ENCODE results near the gene UBE2I.
A peak's percentile ranks its signal among the peaks of the same experiment; 100 is the strongest.

The UBE2I gene

DNA sequence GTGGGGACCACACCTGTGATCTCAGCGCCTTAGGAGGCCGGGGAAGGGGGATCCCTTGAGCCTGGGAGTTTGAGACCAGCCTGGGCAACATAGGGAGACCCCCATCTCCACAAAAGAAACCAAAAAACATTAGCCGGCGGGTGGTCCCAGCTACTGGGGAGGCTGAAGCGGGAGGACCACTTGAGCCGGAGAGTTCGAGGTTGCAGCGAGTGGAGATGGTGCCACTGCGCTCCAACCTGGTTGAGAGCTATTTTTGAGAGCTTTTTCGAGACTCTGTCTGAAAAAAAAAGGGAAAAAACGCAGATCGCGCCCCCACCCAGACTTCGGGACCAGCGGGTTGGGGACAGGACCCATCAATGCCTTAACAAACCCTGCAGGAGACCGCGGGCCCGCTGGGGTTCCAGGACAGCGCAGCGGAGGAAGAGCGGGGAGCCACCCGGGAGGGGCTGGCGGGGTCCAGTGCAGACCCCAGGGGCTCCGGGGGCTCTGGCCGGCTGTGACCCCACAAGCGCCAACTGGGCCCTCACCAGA is 23.2 kb downstream of the UBE2I start:
- Histone ChIP-seq H3K4me1 (ENCODE audit: control insufficient read depth, insufficient read depth, low read length) (peaks cover 15% of the 10 kb centered on the region; the same call in 1 of the 2 replicates), H3K9ac (ENCODE audit: low read length) (no peak overlapping the region), H3K4me3 (ENCODE audit: low read depth, low read length) (peak overlapping the region; percentile 60), H3K9me3 (ENCODE audit: control insufficient read depth, insufficient read depth, low read depth, low read length) (peaks cover 7% of the 10 kb centered on the region), H3K36me3 (ENCODE audit: control insufficient read depth, insufficient read depth, low read length) (no peaks in the 10 kb centered on the region), H3K27ac (ENCODE audit: low read depth, low read length) (no peak overlapping the region), H3K27me3 (ENCODE audit: control insufficient read depth, insufficient read depth, low read length) (peaks cover 64% of the 10 kb centered on the region)

DNA sequence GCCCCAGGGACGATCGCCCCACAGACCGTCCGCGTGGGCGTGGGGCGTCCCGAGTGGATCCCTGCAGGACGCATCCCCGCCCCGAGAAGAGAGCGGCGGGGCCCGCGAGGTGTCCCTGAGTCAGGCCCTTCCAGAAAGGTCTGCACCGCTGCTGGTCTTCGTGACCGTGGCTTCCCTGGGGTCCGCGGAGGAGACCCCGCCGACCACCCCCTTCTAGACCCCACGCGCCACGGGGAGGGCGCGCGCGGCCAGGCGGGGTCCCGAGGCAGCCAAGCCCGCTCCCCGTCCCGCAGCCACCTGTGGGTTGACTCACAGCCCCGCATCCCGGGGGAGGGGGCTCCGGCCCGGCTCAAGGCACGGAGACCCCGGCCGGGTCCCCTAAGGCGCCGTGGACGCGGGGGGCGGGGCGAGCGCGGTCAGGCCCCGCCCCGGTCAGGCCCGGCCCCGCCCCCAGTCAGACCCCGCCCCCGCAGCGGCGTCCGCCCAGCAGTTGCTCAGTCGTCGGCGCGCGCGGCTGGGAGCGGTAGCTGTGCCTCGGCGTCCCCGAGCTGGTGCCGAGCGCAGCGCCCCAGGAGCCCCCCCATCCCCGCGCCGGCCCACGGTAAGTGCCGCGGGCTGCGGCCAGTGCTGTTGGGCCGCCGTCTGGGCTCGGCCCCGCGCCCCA is 23.8 kb downstream of the UBE2I start, which contains the start of gene BAIAP3:
Gene BAIAP3, plus strand, starts transcription at position 497 of the 664 bp plus-strand sequence. CDS start 4,905 bp downstream, outside the sequence.
- peaks cover 69% of the 10 kb centered on the region for H3K27me3 ChIP-seq (ENCODE audit: control insufficient read depth, insufficient read depth, low read length)
- peak within 1 kb of the TSS; percentile 60 for H3K4me3 ChIP-seq (ENCODE audit: low read depth, low read length)
- H3K27ac ChIP-seq (ENCODE audit: low read depth, low read length), result no peak within 1 kb of the TSS

DNA sequence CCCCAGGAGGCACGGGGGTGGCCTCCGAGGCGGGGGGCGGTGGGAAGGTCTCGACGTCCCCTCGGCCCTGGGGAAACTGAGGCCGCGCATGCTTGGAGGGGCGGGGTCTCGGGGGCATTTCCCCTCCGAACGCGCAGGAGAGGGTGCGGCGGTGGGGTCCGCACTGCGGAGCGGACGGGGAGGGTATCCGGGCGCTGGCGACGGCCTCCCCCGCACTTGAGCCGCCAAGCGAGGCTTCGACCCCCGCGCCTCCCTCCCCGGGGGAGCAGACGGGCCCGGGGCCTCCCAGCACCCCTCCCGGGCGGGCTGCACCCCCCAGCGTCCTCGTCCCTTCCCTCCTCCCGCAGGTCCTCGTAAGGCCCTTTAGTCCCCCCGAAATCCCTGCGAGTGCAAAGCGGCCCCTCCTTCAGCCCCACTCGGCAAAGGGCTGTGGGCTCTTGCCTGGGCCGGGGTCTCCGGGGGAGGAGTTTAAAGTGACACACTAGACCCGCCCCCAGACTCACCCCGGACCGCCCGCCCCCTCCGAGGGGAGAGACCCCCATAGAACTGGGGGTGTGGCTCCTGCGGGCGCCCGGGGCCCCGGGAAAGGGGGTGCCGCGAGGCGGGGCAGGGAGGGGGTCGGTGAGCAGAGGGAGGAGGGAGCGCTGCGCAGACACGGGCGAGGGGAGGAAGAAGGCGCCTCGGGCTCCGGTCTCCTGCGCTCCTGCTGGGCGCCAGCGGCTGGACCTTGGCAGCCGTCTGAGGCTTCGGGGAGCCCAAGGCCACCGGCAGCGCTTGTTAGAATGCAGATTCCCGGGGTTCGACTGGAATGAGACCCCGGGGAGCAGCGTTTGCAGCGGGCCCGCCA is 24.6 kb downstream of the UBE2I start:
- no peaks in the 10 kb centered on the region for H3K36me3 ChIP-seq (ENCODE audit: control insufficient read depth, insufficient read depth, low read length)
- no peak overlapping the region for H3K27ac ChIP-seq (ENCODE audit: low read depth, low read length)
- peaks cover 15% of the 10 kb centered on the region; the same call in 1 of the 2 replicates for H3K4me1 ChIP-seq (ENCODE audit: control insufficient read depth, insufficient read depth, low read length)
- peaks cover 77% of the 10 kb centered on the region for H3K27me3 ChIP-seq (ENCODE audit: control insufficient read depth, insufficient read depth, low read length)
- H3K9ac ChIP-seq (ENCODE audit: low read length), result no peak overlapping the region
- H3K4me3 ChIP-seq (ENCODE audit: low read depth, low read length), result peak overlapping the region; percentile 51
- H3K9me3 ChIP-seq (ENCODE audit: control insufficient read depth, insufficient read depth, low read depth, low read length), result peaks cover 7% of the 10 kb centered on the region

More for the DNA sequence above, 23.8 kb downstream of the UBE2I start, which contains the start of gene BAIAP3:
- no peaks in the 10 kb centered on the region for H3K36me3 ChIP-seq (ENCODE audit: control insufficient read depth, insufficient read depth, low read length)
- peaks cover 7% of the 10 kb centered on the region for H3K9me3 ChIP-seq (ENCODE audit: control insufficient read depth, insufficient read depth, low read depth, low read length)
- H3K4me1 ChIP-seq (ENCODE audit: control insufficient read depth, insufficient read depth, low read length), result peaks cover 15% of the 10 kb centered on the region; the same call in 1 of the 2 replicates
- H3K9ac ChIP-seq (ENCODE audit: low read length), result no peak within 1 kb of the TSS

DNA sequence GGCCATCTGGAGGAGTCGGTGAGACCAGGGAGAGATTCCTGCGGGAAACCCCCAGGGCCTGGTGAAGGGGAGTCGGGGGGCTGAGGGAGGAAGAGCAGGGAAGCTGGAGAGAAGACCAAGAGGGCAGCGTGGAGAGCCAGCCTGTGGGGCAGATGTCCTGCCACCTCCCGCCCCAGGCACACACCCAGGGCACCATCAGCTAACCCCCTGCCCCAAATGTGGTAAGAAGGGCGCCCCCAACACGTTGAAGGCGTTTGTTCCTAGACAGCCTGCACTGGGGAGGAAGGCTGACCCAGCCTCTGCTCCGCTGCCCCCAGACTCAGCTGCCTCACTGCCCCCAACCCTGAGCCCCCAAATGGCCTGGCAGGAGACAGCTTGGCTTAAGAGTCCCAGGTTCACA is 25.3 kb downstream of the UBE2I start:
- no peaks in the 10 kb centered on the region for H3K36me3 ChIP-seq (ENCODE audit: control insufficient read depth, insufficient read depth, low read length)
- no peak overlapping the region for H3K9ac ChIP-seq (ENCODE audit: low read length)
- H3K27me3 ChIP-seq (ENCODE audit: control insufficient read depth, insufficient read depth, low read length), result peaks cover 83% of the 10 kb centered on the region
- H3K9me3 ChIP-seq (ENCODE audit: control insufficient read depth, insufficient read depth, low read depth, low read length), result peaks cover 7% of the 10 kb centered on the region
- peaks cover 15% of the 10 kb centered on the region; the same call in 1 of the 2 replicates for H3K4me1 ChIP-seq (ENCODE audit: control insufficient read depth, insufficient read depth, low read length)
- peak overlapping the region; percentile 51 for H3K4me3 ChIP-seq (ENCODE audit: low read depth, low read length)
- no peak overlapping the region for H3K27ac ChIP-seq (ENCODE audit: low read depth, low read length)

DNA sequence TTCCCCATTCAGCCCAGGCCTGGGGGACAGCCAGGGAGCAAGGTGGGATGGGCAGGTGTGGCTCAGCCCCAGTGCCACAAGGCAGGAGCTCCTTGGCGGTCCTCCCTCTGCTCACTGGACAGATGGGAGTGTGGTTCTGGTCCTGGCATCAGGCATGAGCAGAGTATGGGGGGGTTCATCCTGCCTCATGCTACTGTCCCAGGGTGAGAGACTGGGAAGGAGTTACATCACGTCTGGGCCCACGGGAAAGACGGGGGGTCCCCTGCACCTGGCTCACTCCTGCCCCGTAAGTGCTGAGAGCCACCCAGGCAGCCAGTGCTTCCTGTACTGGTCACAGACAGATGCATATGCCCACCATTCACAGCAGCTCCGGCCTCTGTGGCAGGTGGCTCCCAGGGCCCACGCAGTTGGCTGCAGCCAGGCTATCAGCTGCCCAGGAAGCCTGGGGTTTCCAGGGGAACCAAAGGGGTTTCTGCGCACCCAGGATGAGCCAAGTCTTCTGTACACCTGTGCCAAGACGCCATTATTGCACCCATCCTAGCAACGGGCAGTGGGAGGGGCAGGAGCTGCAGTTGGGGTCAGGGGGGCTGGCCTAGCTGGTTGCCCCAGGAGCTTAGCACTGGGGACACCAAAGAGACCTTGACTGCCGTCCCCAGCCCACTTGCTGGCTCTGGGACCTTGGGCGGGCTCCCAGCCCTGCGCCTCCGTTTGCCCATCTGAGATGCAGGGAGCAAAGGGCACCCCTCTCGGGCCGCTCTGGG is 26.0 kb downstream of the UBE2I start:
- H3K27ac ChIP-seq (ENCODE audit: low read depth, low read length), result no peak overlapping the region
- H3K36me3 ChIP-seq (ENCODE audit: control insufficient read depth, insufficient read depth, low read length), result no peaks in the 10 kb centered on the region
- H3K9ac ChIP-seq (ENCODE audit: low read length), result no peak overlapping the region
- no peak overlapping the region for H3K4me3 ChIP-seq (ENCODE audit: low read depth, low read length)
- peaks cover 15% of the 10 kb centered on the region; the same call in 1 of the 2 replicates for H3K4me1 ChIP-seq (ENCODE audit: control insufficient read depth, insufficient read depth, low read length)
- H3K9me3 ChIP-seq (ENCODE audit: control insufficient read depth, insufficient read depth, low read depth, low read length), result peaks cover 1% of the 10 kb centered on the region
- H3K27me3 ChIP-seq (ENCODE audit: control insufficient read depth, insufficient read depth, low read length), result peaks cover 90% of the 10 kb centered on the region

DNA sequence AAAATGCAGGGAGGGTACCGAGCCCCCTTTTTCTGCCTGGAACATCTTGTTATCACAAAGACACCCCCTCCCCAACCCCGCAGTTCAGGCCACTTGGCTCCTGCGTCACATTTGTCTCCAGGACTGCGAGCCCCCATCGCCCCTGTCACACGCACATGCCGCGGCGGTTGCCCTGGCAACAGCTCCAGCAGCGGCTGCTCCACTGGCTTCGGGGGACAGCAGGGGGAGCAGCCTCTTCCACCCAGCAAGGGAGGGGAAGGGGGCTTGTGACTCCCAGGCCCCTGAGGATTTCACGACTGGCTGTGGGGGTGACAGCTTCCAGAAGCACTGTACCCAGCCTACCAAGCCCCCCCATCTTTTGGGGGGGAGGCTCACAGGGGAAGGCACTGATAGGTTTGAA is 26.6 kb downstream of the UBE2I start:
- no peaks in the 10 kb centered on the region for H3K36me3 ChIP-seq (ENCODE audit: control insufficient read depth, insufficient read depth, low read length)
- H3K4me1 ChIP-seq (ENCODE audit: control insufficient read depth, insufficient read depth, low read length), result peaks cover 15% of the 10 kb centered on the region; the same call in 1 of the 2 replicates
- no peak overlapping the region for H3K27ac ChIP-seq (ENCODE audit: low read depth, low read length)
- H3K9ac ChIP-seq (ENCODE audit: low read length), result no peak overlapping the region
- no peak overlapping the region for H3K4me3 ChIP-seq (ENCODE audit: low read depth, low read length)
- H3K27me3 ChIP-seq (ENCODE audit: control insufficient read depth, insufficient read depth, low read length), result peaks cover 96% of the 10 kb centered on the region
- H3K9me3 ChIP-seq (ENCODE audit: control insufficient read depth, insufficient read depth, low read depth, low read length), result no peaks in the 10 kb centered on the region

DNA sequence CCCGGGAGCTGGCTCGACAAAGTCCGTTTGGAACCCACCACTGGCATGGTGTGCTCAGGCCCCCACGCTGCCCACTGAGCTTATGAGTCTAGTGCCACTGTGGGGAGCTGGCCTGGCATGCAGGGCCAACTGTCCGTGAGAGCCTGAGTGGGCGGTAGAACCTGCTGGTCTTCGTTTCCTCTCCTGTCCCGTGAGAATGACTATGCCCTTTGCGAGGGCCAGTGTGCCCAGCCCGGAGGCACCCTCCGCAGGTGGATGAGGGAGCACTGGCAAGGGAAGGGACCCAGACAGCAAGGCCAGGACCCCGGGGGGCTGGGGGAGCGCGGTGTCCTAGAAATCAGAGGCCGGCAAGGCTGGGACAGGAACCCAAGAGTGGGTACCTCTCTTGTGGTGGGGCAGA is 27.2 kb downstream of the UBE2I start:
- Histone ChIP-seq H3K27ac (ENCODE audit: low read depth, low read length) (no peak overlapping the region), H3K4me3 (ENCODE audit: low read depth, low read length) (no peak overlapping the region), H3K27me3 (ENCODE audit: control insufficient read depth, insufficient read depth, low read length) (peaks cover 97% of the 10 kb centered on the region), H3K9ac (ENCODE audit: low read length) (no peak overlapping the region), H3K9me3 (ENCODE audit: control insufficient read depth, insufficient read depth, low read depth, low read length) (no peaks in the 10 kb centered on the region), H3K4me1 (ENCODE audit: control insufficient read depth, insufficient read depth, low read length) (peaks cover 9% of the 10 kb centered on the region; the same call in 1 of the 2 replicates), H3K36me3 (ENCODE audit: control insufficient read depth, insufficient read depth, low read length) (no peaks in the 10 kb centered on the region)

DNA sequence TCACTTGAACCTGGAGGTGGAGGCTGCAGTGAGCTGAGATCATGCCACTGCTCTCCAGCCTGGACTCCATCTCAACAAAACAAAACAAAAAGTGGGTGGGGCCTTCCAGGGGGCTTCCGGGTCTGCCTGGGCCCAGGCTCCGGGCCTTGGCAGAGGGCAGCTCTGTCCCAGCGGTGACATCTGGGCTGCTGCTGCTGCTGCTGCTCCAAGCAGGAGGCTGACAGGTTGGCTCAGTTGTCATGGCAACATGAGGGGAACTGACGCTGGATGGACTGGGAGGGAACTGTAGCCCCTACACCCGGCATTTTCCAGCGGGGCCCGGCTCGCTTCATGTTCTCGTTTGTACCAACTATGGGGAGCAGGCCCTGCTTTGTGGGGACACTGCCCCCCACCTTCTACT is 28.1 kb downstream of the UBE2I start:
- H3K9me3 ChIP-seq (ENCODE audit: control insufficient read depth, insufficient read depth, low read depth, low read length), result no peaks in the 10 kb centered on the region
- H3K27ac ChIP-seq (ENCODE audit: low read depth, low read length), result no peak overlapping the region
- peaks cover 7% of the 10 kb centered on the region; the same call in 1 of the 2 replicates for H3K4me1 ChIP-seq (ENCODE audit: control insufficient read depth, insufficient read depth, low read length)
- H3K27me3 ChIP-seq (ENCODE audit: control insufficient read depth, insufficient read depth, low read length), result peaks cover 97% of the 10 kb centered on the region
- H3K36me3 ChIP-seq (ENCODE audit: control insufficient read depth, insufficient read depth, low read length), result no peaks in the 10 kb centered on the region
- H3K4me3 ChIP-seq (ENCODE audit: low read depth, low read length), result no peak overlapping the region
- no peak overlapping the region for H3K9ac ChIP-seq (ENCODE audit: low read length)

DNA sequence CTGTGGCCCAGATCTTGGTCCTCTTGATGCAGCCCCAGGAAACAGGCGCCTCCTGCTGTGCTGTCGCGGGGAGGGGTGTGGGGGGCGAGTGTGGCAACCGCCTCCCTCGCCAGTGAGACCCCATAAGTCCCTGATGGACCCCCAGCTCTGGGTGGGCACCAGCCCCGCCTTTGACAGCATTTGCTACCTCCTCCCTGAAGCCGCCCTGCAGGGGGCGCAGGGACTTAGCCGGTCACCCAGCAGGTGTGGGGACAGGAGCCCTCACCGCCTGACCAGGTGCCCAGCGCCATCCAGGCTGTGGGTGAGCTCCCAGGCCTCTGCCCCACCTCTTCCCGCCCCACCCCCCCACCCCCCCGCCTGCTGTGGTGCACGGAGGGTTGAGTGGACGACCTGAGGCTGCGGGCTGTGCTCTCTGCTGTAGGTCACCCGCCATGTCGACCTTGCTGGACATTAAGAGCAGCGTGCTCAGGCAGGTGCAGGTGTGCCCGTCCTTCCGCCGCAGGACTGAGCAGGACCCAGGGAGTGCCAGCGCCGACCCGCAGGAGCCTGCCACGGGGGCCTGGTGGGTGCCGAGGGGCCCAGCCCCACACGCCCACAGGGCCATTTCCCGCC is 28.8 kb downstream of the UBE2I start:
- H3K9me3 ChIP-seq (ENCODE audit: control insufficient read depth, insufficient read depth, low read depth, low read length), result no peaks in the 10 kb centered on the region
- H3K9ac ChIP-seq (ENCODE audit: low read length), result no peak overlapping the region
- H3K27me3 ChIP-seq (ENCODE audit: control insufficient read depth, insufficient read depth, low read length), result peaks cover 93% of the 10 kb centered on the region
- H3K27ac ChIP-seq (ENCODE audit: low read depth, low read length), result no peak overlapping the region
- peaks cover 9% of the 10 kb centered on the region; the same call in 1 of the 2 replicates for H3K4me1 ChIP-seq (ENCODE audit: control insufficient read depth, insufficient read depth, low read length)
- H3K4me3 ChIP-seq (ENCODE audit: low read depth, low read length), result no peak overlapping the region
- no peaks in the 10 kb centered on the region for H3K36me3 ChIP-seq (ENCODE audit: control insufficient read depth, insufficient read depth, low read length)
